ENCODE data around the gene MYH8. TPM values are rescaled to one million over a fixed set of nuclear protein-coding genes. Genes with fewer than 3 reads are reported as not detected.

MYH8 gene
- polyA plus RNA-seq, 1 donor from 2014 or later: 3.7 TPM

- no peak overlapping the region for H3K4me2 ChIP-seq (ENCODE audit: low read length)
- no peak overlapping the region for H2AFZ ChIP-seq (ENCODE audit: low read depth, low read length)
- no peaks in the 10 kb centered on the region for H3F3A ChIP-seq (ENCODE audit: insufficient read depth, low read length, poor library complexity, severe bottlenecking)
- TF ChIP-seq SMC3 (conservative IDR thresholded peaks at IDR 0.05; ENCODE audit: poor library complexity): no peak
- TF ChIP-seq REST (IDR thresholded peaks at IDR 0.05; ENCODE audit: borderline replicate concordance): no peak
- TF ChIP-seq MXI1 (conservative IDR thresholded peaks at IDR 0.05; ENCODE audit: poor library complexity, severe bottlenecking): no peak
- no peak for TF ChIP-seq CTCF (IDR thresholded peaks at IDR 0.05; ENCODE audit: poor library complexity, severe bottlenecking)
- TF ChIP-seq EZH2 (IDR thresholded peaks at IDR 0.05; ENCODE audit: borderline replicate concordance, insufficient read depth, low read length, poor library complexity, severe bottlenecking): no peak
- TF ChIP-seq TAF1 (IDR thresholded peaks at IDR 0.05; ENCODE audit: low read depth): no peak
- TF ChIP-seq EP300 (conservative IDR thresholded peaks at IDR 0.05; ENCODE audit: poor library complexity, severe bottlenecking): no peak
- TF ChIP-seq POLR2AphosphoS5 (IDR thresholded peaks at IDR 0.05): no peak
- no peak for TF ChIP-seq RAD21 (conservative IDR thresholded peaks at IDR 0.05)
- H3K79me2 ChIP-seq (replicated peaks; ENCODE audit: insufficient read depth, low read length): no peaks in the 10 kb centered on the region
- no peaks in the 10 kb centered on the region for H3K36me3 ChIP-seq (ENCODE audit: insufficient read depth, low read length)
- no peaks in the 10 kb centered on the region for H3K9me2 ChIP-seq (ENCODE audit: insufficient read depth, low read length)
- H3K9ac ChIP-seq (ENCODE audit: low read length): no peak overlapping the region
- no peaks in the 10 kb centered on the region for H3K27me3 ChIP-seq (ENCODE audit: insufficient read depth, low read depth, low read length)
- H4K20me1 ChIP-seq (ENCODE audit: insufficient read depth): no peaks in the 10 kb centered on the region
- H3K9me3 ChIP-seq (ENCODE audit: low read length): no peaks in the 10 kb centered on the region
- no peak overlapping the region for H3K4me3 ChIP-seq (ENCODE audit: low read length)
- H3K27ac ChIP-seq (ENCODE audit: low read length): no peak overlapping the region
Measured at GRCh38 chr17:10463402-10463801, 41.7 kb upstream of the MYH8 start.

DNA sequence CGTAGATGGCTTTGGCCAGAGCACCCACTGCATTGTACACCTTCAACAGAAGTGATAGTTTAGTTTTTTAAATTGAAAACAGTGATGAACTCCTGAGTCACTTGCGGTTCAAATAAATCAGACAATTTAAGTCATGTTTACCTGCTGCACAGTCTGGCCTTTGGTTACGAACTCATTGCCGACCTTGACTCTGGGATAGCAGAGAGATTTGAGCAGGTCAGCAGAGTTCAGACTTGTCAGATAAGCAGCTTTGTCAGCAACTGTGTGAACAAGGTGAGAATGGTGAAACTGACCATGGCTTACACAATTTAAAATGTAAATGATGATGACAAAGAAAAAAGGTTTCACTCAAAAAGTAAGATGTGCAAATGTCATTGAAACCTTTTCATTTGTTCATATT lies 38.3 kb upstream of the MYH8 start:
- H3K4me3 ChIP-seq (ENCODE audit: low read length): no peak overlapping the region
- no peak overlapping the region for H3K4me2 ChIP-seq (ENCODE audit: low read length)
- no peaks in the 10 kb centered on the region for H3K9me2 ChIP-seq (ENCODE audit: insufficient read depth, low read length)
- H4K20me1 ChIP-seq (ENCODE audit: insufficient read depth): no peaks in the 10 kb centered on the region
- H3K36me3 ChIP-seq (ENCODE audit: insufficient read depth, low read length): no peaks in the 10 kb centered on the region
- no peak overlapping the region for H2AFZ ChIP-seq (ENCODE audit: low read depth, low read length)
- H3K9ac ChIP-seq (ENCODE audit: low read length): no peak overlapping the region
- H3K79me2 ChIP-seq (replicated peaks; ENCODE audit: insufficient read depth, low read length): no peaks in the 10 kb centered on the region
- no peaks in the 10 kb centered on the region for H3K9me3 ChIP-seq (ENCODE audit: low read length)
- no peaks in the 10 kb centered on the region for H3K27me3 ChIP-seq (ENCODE audit: insufficient read depth, low read depth, low read length)
- TF ChIP-seq SMC3 (conservative IDR thresholded peaks at IDR 0.05; ENCODE audit: poor library complexity): no peak
- no peak for TF ChIP-seq EP300 (conservative IDR thresholded peaks at IDR 0.05; ENCODE audit: poor library complexity, severe bottlenecking)
- no peak for TF ChIP-seq REST (IDR thresholded peaks at IDR 0.05; ENCODE audit: borderline replicate concordance)
- no peak for TF ChIP-seq RAD21 (conservative IDR thresholded peaks at IDR 0.05)
- no peak for TF ChIP-seq CTCF (IDR thresholded peaks at IDR 0.05; ENCODE audit: poor library complexity, severe bottlenecking)
- no peak for TF ChIP-seq EZH2 (IDR thresholded peaks at IDR 0.05; ENCODE audit: borderline replicate concordance, insufficient read depth, low read length, poor library complexity, severe bottlenecking)
- TF ChIP-seq POLR2AphosphoS5 (IDR thresholded peaks at IDR 0.05): no peak
- TF ChIP-seq MXI1 (conservative IDR thresholded peaks at IDR 0.05; ENCODE audit: poor library complexity, severe bottlenecking): no peak
- no peak for TF ChIP-seq TAF1 (IDR thresholded peaks at IDR 0.05; ENCODE audit: low read depth)
- no peak overlapping the region for H3K27ac ChIP-seq (ENCODE audit: low read length)
- H3F3A ChIP-seq (ENCODE audit: insufficient read depth, low read length, poor library complexity, severe bottlenecking): no peaks in the 10 kb centered on the region

Measured in neural cell (in vitro differentiated cells).